Measurements from ENCODE around the gene ZNF417.
A peak's percentile ranks its signal among the peaks of the same experiment; 100 is the strongest.
"Not testable (repeated sequence)": the region's sequence is repeated elsewhere in the genome, so short reads cannot be mapped to it uniquely, and the experiment has no call there.

The ZNF417 gene

DNA sequence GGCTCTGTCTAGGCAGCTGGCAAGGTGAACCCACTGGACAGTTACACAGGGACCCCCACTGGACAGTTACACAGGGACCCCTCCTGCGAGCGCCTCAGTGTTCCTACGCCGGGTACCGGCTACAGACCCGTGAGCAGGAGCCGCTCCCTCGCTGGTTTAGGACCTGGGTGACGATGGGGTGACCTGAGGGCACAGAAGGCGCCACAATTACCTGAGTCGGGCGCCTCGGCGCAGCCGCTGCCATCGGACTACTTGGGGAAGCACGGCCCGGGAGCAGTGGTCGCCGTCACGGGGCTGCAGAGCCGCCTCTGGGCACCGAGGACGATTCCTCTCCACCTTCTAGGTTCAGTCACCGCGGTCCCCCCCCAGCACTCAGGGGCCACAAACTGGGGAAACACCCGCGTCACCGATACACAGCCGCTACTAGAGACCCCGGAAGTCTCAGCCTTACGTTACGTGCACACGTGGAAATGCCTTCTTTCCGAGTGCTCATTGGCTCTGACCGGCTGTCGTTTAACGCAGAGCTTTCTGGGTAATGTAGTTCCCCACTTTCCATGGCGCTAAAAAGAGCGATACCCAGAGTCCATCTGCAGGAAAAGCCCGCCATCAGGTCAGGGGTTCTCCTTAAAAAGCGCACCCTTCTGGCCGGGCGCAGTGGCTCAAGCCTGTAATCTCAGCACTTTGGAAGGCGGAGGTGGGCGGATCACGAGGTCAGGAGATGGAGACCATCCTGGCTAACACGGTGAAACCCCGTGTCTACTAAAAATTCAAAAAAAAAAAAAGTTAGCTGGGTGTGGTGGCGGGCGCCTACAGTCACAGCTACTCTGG lies at the start of gene ZNF417:
Gene ZNF417 (minus strand): TSS at position 425 of the 828 bp plus-strand sequence. CDS start 181 bp downstream, at position 244.
- peak; percentile 84 for DNase-seq (ENCODE audit: low read depth)

GRCh38 chr19:57964761-57965160 lies 48.4 kb upstream of the ZNF417 start:
- no peak for DNase-seq (ENCODE audit: low read depth)

DNA sequence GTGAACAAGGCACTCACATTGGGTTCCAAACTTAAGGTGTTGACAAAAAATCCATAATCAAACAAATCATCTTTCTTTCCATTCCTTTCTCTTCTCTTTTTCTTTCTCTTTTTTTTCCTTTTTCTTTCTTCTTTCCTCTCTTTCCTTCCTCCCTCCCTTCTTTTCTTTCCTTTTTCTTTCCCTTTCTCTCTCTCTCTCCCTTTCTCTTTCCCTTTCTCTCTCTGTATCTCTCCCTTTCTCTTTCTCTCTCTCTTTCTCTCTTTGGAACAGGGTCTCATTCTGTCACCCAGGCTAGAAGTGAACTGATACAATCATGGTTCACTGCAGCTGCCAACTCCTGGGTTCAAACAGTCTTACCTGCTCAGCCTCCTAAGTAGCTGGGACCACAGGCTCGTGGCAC lies 45.4 kb upstream of the ZNF417 start:
- DNase-seq (ENCODE audit: low read depth): no peak

DNA sequence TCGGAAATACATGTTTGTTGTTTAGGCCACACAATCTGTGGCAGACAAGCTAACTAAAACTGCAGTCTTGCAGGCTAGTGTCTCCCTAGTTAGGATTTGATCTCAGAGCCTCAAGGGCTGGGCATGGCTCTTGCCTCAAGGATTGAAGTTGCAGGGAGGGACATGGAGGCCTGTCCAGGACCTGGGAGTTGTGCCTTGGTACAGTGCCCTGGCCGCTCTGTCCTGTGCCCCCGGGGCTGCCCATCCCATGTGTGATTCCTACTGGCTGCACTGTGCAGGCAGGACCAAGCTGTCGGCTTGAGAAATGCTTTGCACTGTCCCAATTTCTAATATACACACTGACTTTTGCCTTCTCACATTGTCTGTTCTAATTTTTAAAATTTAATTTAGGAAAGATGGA lies 38.6 kb upstream of the ZNF417 start:
- no peak for DNase-seq (ENCODE audit: low read depth)

DNA sequence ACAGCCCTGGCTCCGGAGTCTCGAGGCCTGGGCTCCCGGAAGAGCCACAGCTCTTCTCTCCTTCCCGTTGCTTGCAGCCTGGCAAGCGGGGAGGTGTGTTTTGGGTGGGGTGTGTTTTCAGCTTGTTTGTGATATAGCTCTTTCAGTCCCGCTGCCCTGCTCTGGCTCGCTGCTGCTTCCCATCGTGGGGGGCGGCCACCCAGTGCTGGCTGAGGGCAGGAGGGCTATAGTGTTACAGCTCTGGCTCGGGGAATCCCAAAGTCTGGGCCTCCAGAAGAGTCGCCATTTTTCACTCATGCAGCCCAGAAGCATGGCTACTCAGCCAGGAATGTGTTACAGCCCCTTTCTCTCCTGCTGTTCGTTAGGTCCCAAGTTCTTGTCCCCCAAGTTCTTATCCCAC lies 33.3 kb upstream of the ZNF417 start:
- DNase-seq (ENCODE audit: low read depth): no peak

GRCh38 chr19:57949296-57949695 lies 32.9 kb upstream of the ZNF417 start:
- DNase-seq (ENCODE audit: low read depth): no peak

GRCh38 chr19:57947419-57948134 lies 31.2 kb upstream of the ZNF417 start, which contains the start of gene ZNF256:
Gene ZNF256, minus strand, starts transcription at chr19:57947706. Its CDS starts 232 bp downstream, at chr19:57947474.
- DNase-seq (ENCODE audit: low read depth): peak; percentile 58

DNA sequence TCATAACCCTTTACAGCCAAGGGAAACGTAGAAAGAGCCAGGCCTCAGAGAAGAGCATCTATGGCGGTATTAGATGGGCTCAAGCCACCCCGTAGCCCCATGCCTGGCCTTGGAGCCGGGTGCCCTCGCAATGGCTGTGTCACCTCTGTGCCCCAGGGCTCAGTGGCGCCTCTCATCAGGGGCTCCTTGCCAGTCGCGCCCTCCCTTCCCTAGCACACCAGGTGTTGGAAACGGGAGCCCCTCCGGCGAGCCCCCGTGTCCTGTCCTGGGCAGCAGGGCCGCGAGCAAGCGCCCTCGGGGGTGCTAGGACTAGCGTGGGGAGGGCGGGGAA lies 30.7 kb upstream of the ZNF417 start:
- DNase-seq (ENCODE audit: low read depth): no peak

DNA sequence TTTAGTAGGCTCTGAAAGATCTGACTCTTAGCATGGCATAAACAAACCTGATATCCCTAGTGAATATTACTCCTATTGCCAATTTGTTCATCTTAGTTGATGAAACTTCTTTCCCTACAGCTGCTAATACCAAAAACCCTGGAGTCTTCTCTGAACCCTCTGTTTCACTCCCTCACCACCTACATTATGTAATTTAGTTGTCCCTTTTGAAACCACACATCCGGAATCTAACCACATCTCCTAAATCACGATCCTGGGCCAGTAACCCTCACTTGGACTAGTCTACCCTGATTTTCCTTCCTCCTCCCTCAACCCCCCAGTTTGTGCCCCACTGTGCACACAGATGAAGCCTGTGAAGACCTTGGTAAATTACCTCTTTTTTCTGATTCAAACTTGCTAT lies 29.9 kb upstream of the ZNF417 start:
- DNase-seq (ENCODE audit: low read depth): no peak

GRCh38 chr19:57941593-57941992 lies 25.2 kb upstream of the ZNF417 start:
- no peak for DNase-seq (ENCODE audit: low read depth)

DNA sequence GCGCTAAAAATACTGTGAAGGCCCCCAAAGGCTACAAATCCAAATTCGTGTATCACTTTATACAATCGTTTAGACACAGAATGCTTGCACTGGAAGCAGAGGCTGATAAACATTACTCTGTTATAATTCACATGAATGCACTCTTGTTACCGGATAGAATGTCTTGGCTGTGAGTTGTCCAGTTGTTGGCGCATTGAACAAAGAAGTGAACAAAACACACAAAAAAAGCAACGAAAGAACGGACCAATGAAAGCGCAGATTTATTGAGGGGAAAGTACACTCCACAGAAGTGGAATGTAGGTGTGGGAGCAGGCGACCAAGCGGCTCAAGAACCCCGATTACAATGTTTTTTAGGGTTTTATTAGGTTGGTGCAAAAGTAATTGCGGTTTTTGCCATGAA lies 19.3 kb upstream of the ZNF417 start:
- DNase-seq (ENCODE audit: low read depth): no peak

GRCh38 chr19:57934820-57935665 lies 18.7 kb upstream of the ZNF417 start, which contains the start of gene ZNF418:
Gene ZNF418, minus strand, starts transcription at chr19:57935402. Its CDS starts 1,580 bp downstream, at chr19:57933822.
- DNase-seq (ENCODE audit: low read depth): no peak

DNA sequence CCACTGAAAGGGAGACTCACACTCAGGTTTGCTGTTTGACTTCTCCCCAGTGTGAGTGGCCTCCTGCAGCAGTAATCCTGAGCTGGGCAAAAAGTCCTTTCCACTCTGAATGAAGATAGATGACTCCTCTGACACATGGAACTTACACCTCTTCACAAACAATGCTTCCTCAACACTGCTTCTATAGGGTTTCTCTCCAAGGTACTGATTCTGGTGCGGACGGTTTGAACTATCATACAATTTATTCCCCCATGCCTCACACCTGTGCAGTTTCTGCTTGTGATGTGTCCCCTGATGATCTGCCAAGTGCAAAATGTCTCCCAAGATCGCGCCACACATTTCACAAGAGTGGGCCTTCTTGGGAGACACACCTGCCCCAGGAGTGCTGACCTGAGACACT lies 11.2 kb upstream of the ZNF417 start:
- DNase-seq (ENCODE audit: low read depth): no peak

GRCh38 chr19:57914531-57914930 lies 1.9 kb downstream of the ZNF417 start:
- DNase-seq (ENCODE audit: low read depth): no peak

GRCh38 chr19:57907394-57907793 lies 9.0 kb downstream of the ZNF417 start:
- DNase-seq (ENCODE audit: low read depth): no peak

- DNase-seq (ENCODE audit: low read depth): no peak
Observed at GRCh38 chr19:57905258-57905657, 11.1 kb downstream of the ZNF417 start.

- no peak for DNase-seq (ENCODE audit: low read depth)
Observed at GRCh38 chr19:57903618-57904184, 12.7 kb downstream of the ZNF417 start.

DNA sequence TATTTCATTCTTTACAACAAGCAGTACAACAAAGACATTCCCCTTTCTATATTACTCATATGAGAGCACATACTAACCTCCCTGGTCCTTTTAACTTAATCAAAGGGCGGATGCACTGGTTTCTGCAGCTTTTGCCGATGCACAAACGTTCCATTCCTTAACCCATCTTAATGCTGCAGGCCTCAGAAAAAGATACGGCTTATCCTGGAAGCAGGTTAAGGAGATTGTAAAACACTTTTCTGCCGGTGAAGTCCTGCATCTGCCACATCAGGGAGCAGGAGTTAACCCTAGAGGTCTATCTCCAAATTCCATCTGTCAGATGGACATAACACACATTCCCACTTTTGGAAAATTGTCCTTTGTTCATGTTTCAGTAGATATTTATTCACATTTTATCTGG lies 16.1 kb downstream of the ZNF417 start:
- DNase-seq (ENCODE audit: low read depth): no peak

- not testable (repeated sequence) for DNase-seq (ENCODE audit: low read depth)
Observed at GRCh38 chr19:57890706-57891105, 25.7 kb downstream of the ZNF417 start.

GRCh38 chr19:57888560-57889231 lies 27.7 kb downstream of the ZNF417 start, which contains the start of gene ZNF814:
Gene ZNF814, minus strand, starts transcription at chr19:57889037. Its CDS starts 235 bp downstream, at chr19:57888802.
- peak; percentile 29 for DNase-seq (ENCODE audit: low read depth)

DNA sequence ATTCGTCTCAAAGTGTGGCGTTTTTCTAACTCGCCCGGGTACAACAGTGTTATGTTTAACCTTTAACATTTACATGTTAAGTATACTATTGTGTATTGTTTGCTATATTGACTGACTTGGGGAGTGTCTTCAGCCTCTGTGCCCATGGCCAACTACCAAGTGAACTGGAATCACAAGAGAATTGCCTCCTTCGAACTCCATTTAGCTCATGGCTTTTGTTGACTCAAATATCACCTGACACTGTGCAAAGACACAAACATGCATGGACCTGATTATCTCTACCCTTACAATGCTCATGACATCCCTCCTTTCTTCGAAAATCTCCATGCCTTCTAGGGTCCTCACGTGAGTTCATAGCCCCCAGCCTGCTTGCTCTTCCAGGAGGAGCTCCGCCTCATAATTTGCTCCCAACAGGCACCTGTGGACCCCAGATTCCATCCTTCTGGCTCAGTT lies 28.3 kb downstream of the ZNF417 start:
- DNase-seq (ENCODE audit: low read depth): no peak
